Measurements from ENCODE around the gene UNC45A. TPM values are rescaled to one million over a fixed set of nuclear protein-coding genes. Genes with fewer than 3 reads are reported as not detected.

UNC45A gene
- total and polyA plus RNA-seq, 2 of the 13 experiments (the other 11 are each of a cell fraction or from before 2014, with no cell fraction given), result 33.8 to 39.7 TPM

DNA sequence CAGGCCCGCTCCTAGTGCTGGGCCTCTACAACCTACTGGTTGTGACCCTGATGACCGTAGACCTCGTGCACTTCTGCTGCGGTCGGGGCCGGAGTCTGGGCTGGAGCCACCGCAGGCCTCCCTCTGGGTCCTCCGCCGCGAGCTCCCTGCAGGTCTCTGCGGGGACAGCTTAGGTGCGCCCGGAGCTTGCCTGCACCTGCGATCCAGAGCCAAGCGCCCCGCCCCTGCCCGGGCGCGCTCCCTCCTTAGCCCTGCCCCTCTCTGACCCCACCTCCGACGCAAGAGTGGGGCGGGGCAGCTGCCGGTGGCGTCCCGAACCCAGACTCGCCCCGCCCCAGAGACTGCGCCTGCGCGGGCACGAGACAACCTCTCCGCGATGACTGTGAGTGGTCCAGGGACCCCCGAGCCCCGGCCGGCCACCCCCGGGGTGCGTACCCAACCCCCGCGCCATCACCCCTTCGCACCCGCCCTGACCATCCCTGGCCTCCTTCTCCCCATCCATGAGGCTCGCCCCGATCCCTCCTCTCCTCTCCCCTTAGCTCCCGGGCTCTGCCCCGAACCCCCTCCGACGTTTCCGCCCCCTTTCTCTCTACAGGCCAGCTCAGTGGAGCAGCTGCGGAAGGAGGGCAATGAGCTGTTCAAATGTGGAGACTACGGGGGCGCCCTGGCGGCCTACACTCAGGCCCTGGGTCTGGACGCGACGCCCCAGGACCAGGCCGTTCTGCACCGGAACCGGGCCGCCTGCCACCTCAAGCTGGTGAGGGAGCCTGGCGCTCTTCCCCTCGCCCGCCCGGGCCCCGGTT, at the start of gene UNC45A (continued):
- TF ChIP-seq, protein P1, sequence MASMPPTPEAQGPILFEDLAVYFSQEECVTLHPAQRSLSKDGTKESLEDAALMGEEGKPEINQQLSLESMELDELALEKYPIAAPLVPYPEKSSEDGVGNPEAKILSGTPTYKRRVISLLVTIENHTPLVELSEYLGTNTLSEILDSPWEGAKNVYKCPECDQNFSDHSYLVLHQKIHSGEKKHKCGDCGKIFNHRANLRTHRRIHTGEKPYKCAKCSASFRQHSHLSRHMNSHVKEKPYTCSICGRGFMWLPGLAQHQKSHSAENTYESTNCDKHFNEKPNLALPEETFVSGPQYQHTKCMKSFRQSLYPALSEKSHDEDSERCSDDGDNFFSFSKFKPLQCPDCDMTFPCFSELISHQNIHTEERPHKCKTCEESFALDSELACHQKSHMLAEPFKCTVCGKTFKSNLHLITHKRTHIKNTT (CRISPR knock-in tag; IDR thresholded peaks at IDR 0.05), result no peak
- TF ChIP-seq, protein P2, sequence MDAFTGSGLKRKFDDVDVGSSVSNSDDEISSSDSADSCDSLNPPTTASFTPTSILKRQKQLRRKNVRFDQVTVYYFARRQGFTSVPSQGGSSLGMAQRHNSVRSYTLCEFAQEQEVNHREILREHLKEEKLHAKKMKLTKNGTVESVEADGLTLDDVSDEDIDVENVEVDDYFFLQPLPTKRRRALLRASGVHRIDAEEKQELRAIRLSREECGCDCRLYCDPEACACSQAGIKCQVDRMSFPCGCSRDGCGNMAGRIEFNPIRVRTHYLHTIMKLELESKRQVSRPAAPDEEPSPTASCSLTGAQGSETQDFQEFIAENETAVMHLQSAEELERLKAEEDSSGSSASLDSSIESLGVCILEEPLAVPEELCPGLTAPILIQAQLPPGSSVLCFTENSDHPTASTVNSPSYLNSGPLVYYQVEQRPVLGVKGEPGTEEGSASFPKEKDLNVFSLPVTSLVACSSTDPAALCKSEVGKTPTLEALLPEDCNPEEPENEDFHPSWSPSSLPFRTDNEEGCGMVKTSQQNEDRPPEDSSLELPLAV (CRISPR knock-in tag; conservative IDR thresholded peaks at IDR 0.05; ENCODE audit: low read depth), result no peak
- TF ChIP-seq, protein P3, sequence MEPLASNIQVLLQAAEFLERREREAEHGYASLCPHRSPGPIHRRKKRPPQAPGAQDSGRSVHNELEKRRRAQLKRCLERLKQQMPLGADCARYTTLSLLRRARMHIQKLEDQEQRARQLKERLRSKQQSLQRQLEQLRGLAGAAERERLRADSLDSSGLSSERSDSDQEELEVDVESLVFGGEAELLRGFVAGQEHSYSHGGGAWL (CRISPR knock-in tag; IDR thresholded peaks at IDR 0.05), result peak; percentile 62; the same call in 1 of the 2 replicates
- TF ChIP-seq ZNF263 (CRISPR knock-in tag; IDR thresholded peaks at IDR 0.05), result no peak
- no peak for TF ChIP-seq SATB2 (CRISPR knock-in tag; IDR thresholded peaks at IDR 0.05)
- TF ChIP-seq, protein P4, sequence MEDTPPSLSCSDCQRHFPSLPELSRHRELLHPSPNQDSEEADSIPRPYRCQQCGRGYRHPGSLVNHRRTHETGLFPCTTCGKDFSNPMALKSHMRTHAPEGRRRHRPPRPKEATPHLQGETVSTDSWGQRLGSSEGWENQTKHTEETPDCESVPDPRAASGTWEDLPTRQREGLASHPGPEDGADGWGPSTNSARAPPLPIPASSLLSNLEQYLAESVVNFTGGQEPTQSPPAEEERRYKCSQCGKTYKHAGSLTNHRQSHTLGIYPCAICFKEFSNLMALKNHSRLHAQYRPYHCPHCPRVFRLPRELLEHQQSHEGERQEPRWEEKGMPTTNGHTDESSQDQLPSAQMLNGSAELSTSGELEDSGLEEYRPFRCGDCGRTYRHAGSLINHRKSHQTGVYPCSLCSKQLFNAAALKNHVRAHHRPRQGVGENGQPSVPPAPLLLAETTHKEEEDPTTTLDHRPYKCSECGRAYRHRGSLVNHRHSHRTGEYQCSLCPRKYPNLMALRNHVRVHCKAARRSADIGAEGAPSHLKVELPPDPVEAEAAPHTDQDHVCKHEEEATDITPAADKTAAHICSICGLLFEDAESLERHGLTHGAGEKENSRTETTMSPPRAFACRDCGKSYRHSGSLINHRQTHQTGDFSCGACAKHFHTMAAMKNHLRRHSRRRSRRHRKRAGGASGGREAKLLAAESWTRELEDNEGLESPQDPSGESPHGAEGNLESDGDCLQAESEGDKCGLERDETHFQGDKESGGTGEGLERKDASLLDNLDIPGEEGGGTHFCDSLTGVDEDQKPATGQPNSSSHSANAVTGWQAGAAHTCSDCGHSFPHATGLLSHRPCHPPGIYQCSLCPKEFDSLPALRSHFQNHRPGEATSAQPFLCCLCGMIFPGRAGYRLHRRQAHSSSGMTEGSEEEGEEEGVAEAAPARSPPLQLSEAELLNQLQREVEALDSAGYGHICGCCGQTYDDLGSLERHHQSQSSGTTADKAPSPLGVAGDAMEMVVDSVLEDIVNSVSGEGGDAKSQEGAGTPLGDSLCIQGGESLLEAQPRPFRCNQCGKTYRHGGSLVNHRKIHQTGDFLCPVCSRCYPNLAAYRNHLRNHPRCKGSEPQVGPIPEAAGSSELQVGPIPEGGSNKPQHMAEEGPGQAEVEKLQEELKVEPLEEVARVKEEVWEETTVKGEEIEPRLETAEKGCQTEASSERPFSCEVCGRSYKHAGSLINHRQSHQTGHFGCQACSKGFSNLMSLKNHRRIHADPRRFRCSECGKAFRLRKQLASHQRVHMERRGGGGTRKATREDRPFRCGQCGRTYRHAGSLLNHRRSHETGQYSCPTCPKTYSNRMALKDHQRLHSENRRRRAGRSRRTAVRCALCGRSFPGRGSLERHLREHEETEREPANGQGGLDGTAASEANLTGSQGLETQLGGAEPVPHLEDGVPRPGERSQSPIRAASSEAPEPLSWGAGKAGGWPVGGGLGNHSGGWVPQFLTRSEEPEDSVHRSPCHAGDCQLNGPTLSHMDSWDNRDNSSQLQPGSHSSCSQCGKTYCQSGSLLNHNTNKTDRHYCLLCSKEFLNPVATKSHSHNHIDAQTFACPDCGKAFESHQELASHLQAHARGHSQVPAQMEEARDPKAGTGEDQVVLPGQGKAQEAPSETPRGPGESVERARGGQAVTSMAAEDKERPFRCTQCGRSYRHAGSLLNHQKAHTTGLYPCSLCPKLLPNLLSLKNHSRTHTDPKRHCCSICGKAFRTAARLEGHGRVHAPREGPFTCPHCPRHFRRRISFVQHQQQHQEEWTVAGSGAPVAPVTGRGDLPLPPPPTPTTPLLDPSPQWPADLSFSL (CRISPR knock-in tag; IDR thresholded peaks at IDR 0.05), result no peak
- TF ChIP-seq SRSF1 (optimal IDR thresholded peaks at IDR 0.05; ENCODE audit: low read depth, low read length), result no peak
- TF ChIP-seq, protein P5, sequence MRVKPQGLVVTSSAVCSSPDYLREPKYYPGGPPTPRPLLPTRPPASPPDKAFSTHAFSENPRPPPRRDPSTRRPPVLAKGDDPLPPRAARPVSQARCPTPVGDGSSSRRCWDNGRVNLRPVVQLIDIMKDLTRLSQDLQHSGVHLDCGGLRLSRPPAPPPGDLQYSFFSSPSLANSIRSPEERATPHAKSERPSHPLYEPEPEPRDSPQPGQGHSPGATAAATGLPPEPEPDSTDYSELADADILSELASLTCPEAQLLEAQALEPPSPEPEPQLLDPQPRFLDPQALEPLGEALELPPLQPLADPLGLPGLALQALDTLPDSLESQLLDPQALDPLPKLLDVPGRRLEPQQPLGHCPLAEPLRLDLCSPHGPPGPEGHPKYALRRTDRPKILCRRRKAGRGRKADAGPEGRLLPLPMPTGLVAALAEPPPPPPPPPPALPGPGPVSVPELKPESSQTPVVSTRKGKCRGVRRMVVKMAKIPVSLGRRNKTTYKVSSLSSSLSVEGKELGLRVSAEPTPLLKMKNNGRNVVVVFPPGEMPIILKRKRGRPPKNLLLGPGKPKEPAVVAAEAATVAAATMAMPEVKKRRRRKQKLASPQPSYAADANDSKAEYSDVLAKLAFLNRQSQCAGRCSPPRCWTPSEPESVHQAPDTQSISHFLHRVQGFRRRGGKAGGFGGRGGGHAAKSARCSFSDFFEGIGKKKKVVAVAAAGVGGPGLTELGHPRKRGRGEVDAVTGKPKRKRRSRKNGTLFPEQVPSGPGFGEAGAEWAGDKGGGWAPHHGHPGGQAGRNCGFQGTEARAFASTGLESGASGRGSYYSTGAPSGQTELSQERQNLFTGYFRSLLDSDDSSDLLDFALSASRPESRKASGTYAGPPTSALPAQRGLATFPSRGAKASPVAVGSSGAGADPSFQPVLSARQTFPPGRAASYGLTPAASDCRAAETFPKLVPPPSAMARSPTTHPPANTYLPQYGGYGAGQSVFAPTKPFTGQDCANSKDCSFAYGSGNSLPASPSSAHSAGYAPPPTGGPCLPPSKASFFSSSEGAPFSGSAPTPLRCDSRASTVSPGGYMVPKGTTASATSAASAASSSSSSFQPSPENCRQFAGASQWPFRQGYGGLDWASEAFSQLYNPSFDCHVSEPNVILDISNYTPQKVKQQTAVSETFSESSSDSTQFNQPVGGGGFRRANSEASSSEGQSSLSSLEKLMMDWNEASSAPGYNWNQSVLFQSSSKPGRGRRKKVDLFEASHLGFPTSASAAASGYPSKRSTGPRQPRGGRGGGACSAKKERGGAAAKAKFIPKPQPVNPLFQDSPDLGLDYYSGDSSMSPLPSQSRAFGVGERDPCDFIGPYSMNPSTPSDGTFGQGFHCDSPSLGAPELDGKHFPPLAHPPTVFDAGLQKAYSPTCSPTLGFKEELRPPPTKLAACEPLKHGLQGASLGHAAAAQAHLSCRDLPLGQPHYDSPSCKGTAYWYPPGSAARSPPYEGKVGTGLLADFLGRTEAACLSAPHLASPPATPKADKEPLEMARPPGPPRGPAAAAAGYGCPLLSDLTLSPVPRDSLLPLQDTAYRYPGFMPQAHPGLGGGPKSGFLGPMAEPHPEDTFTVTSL (CRISPR knock-in tag; IDR thresholded peaks at IDR 0.05; ENCODE audit: borderline replicate concordance), result no peak
- TF ChIP-seq RBM39 (IDR thresholded peaks at IDR 0.05; ENCODE audit: low read depth, low read length, poor library complexity, severe bottlenecking), result peak; percentile 69
- TF ChIP-seq ZNF660 (CRISPR knock-in tag; IDR thresholded peaks at IDR 0.05; ENCODE audit: borderline replicate concordance, low read depth), result no peak
- peak; percentile 17; the same call in 1 of the 2 replicates for TF ChIP-seq ZZZ3 (CRISPR knock-in tag; IDR thresholded peaks at IDR 0.05; ENCODE audit: borderline replicate concordance)
- no peak for TF ChIP-seq DNMT1 (CRISPR knock-in tag; IDR thresholded peaks at IDR 0.05)

Measured in HepG2 (cell line).